ENCODE results near the gene VWA3A.
A peak's percentile ranks its signal among the peaks of the same experiment; 100 is the strongest.

The VWA3A gene

DNA sequence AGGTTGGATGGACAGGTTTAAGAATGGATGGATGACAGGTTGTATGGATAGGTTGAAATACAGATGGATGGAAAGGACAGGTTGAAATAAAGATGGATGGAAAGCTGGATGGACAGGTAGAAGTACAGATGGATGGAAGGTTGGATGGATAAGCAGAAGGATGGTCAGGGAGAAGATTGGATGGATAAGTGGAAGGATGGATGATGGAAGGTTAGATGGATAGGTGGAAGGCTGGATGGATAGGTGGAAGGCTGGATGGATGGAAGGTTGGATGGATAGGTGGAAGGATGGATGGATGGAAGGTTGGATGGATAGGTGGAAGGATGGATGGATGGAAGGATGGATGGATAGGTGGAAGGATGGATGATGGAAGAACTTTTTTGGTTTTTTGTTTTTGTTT lies 69.1 kb downstream of the VWA3A start:
- Histone ChIP-seq H3K27me3 (peaks cover 17% of the 10 kb centered on the region), H3K4me1 (no peaks in the 10 kb centered on the region), H3K9me3 (no peaks in the 10 kb centered on the region), H3K4me3 (ENCODE audit: low read depth, low read length) (no peak overlapping the region), H3K36me3 (no peaks in the 10 kb centered on the region)
- TF ChIP-seq CTCF (IDR thresholded peaks at IDR 0.05; ENCODE audit: low read depth, low read length): no peak
- DNase-seq: no peak

DNA sequence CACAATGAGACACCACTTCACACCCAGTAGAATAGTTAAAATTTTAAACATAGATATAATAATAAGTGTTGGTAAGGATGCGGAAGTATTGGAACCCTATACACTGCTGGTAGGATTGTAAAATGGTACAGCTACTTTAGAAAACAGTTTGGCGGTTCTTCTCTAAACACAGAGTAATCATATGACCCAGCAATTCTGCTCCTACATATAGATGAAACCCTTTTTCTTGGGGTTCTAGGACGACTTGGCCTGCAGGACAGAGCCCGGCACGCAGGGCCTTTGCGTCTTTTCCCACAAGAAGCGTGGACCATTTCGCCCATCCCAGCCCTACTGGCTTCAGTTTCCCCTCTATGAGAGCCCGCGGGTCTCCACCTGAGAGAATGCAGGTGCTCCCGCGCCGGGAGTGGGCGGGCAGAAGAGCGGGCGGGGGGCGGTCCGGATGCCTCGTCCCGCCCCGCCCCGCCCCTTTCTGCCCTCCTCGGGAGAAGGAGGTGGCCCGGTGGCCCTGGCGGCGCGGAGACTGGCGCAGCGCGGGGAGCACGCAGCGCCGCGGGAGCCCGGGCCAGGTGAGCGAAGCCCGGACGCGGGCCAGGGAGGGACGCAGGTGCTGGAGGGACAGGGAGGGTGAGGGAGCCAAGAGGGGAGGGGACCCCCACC lies 69.8 kb downstream of the VWA3A start, which contains the start of gene SDR42E2:
SDR42E2 (plus strand) TSS at position 508 of the 657 bp plus-strand sequence. CDS start 3,077 bp downstream, outside the sequence.
- DNase-seq: peak; percentile 21
- Histone ChIP-seq H3K4me3 (ENCODE audit: low read depth, low read length) (no peak within 1 kb of the TSS), H3K4me1 (no peaks in the 10 kb centered on the region), H3K27me3 (peaks cover 17% of the 10 kb centered on the region), H3K9me3 (no peaks in the 10 kb centered on the region), H3K36me3 (no peaks in the 10 kb centered on the region)
- TF ChIP-seq CTCF (IDR thresholded peaks at IDR 0.05; ENCODE audit: low read depth, low read length): no peak

GRCh38 chr16:22162656-22163009 lies 70.3 kb downstream of the VWA3A start:
- H3K36me3 ChIP-seq: no peaks in the 10 kb centered on the region
- no peaks in the 10 kb centered on the region for H3K4me1 ChIP-seq
- no peak overlapping the region for H3K4me3 ChIP-seq (ENCODE audit: low read depth, low read length)
- no peaks in the 10 kb centered on the region for H3K9me3 ChIP-seq
- DNase-seq: no peak
- peaks cover 17% of the 10 kb centered on the region for H3K27me3 ChIP-seq
- TF ChIP-seq CTCF (IDR thresholded peaks at IDR 0.05; ENCODE audit: low read depth, low read length): no peak

GRCh38 chr16:22163806-22164205 lies 71.5 kb downstream of the VWA3A start:
- no peak for TF ChIP-seq CTCF (IDR thresholded peaks at IDR 0.05; ENCODE audit: low read depth, low read length)
- DNase-seq: no peak
- H3K9me3 ChIP-seq: no peaks in the 10 kb centered on the region
- peaks cover 17% of the 10 kb centered on the region for H3K27me3 ChIP-seq
- no peaks in the 10 kb centered on the region for H3K4me1 ChIP-seq
- no peak overlapping the region for H3K4me3 ChIP-seq (ENCODE audit: low read depth, low read length)
- no peaks in the 10 kb centered on the region for H3K36me3 ChIP-seq

DNA sequence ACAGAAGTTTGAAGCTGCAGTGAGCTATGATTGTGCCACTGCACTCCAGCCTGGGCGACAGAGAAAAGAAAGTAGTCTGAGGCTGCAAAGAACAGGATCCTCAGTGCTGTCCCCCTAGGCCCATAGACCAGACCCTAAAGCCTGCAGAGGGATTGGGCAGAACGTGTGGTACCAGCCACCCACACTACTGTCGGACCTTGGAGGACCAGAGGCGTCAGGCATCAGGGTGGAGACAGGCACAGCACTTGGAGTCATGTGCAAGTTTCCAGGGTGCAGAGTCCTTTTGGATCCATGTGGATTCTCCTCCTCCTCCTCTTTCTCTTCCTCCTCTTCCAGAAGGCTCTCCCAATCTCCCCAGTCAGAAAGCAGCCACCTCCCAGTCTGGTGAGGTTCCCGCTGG lies 72.1 kb downstream of the VWA3A start:
- TF ChIP-seq CTCF (IDR thresholded peaks at IDR 0.05; ENCODE audit: low read depth, low read length): no peak
- Histone ChIP-seq H3K27me3 (peaks cover 17% of the 10 kb centered on the region; the same call in 1 of the 2 replicates), H3K4me3 (ENCODE audit: low read depth, low read length) (no peak overlapping the region), H3K36me3 (no peaks in the 10 kb centered on the region), H3K9me3 (no peaks in the 10 kb centered on the region), H3K4me1 (no peaks in the 10 kb centered on the region)
- no peak for DNase-seq

GRCh38 chr16:22165508-22166285 lies 73.4 kb downstream of the VWA3A start:
- Histone ChIP-seq H3K4me3 (ENCODE audit: low read depth, low read length) (no peak overlapping the region), H3K9me3 (no peaks in the 10 kb centered on the region), H3K4me1 (no peaks in the 10 kb centered on the region), H3K27me3 (peaks cover 17% of the 10 kb centered on the region; the same call in 1 of the 2 replicates), H3K36me3 (no peaks in the 10 kb centered on the region)
- TF ChIP-seq CTCF (IDR thresholded peaks at IDR 0.05; ENCODE audit: low read depth, low read length): no peak
- DNase-seq: no peak
